Activated naive CD4-positive, alpha-beta T cell treated with Interleukin-2 at 50 U/mL for 16 hours (primary cell): ENCODE measurements around the gene MRPS27.

Experiments used
- DNase-seq: peaks from one replicate; pipeline ENCODE4 v3.0.0-alpha.2; 2020

The MRPS27 gene

GRCh38 chr5:72319976-72320752 lies at the start of gene MRPS27, which contains the start of gene PTCD2:
Gene MRPS27 (minus strand): TSS chr5:72320240. CDS start chr5:72320221, 19 bp downstream.
Gene PTCD2 (plus strand): TSS chr5:72320373. CDS start chr5:72320383, 10 bp downstream.
- peak; percentile 95 for DNase-seq

GRCh38 chr5:72369711-72370110 lies 49.7 kb upstream of the MRPS27 start:
- no peak for DNase-seq

- no peak for DNase-seq
These were observed 49.3 kb upstream of the MRPS27 start for GRCh38 chr5:72369301-72369700.

GRCh38 chr5:72368271-72368670 lies 48.2 kb upstream of the MRPS27 start:
- DNase-seq, result no peak

GRCh38 chr5:72366324-72366976 lies 46.4 kb upstream of the MRPS27 start:
- no peak for DNase-seq

GRCh38 chr5:72364951-72365350 lies 44.9 kb upstream of the MRPS27 start:
- no peak for DNase-seq

DNA sequence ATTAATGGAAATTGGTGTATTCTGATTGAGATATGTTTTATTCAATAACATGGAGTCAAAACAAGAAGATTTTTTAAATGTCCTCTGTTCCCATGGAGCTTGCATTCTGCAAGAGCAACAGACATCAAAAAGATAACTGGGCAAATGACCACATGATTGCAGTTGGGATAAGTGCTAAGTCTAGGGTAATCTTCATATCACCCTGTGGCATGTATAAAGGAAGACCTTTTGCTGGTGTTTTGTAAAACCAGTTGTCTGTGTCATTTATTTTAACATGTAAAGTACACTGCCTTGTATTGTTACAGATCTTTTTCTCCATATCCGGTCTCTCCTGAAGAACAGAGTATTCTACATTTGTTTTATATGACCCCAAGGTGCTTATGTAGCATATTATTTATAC lies 44.1 kb upstream of the MRPS27 start:
- DNase-seq, result no peak

GRCh38 chr5:72363166-72363802 lies 43.2 kb upstream of the MRPS27 start:
- DNase-seq, result no peak

- DNase-seq, result no peak
These were observed 39.8 kb upstream of the MRPS27 start for GRCh38 chr5:72359886-72360285.

- no peak for DNase-seq
These were observed 38.9 kb upstream of the MRPS27 start for GRCh38 chr5:72358925-72359324.

DNA sequence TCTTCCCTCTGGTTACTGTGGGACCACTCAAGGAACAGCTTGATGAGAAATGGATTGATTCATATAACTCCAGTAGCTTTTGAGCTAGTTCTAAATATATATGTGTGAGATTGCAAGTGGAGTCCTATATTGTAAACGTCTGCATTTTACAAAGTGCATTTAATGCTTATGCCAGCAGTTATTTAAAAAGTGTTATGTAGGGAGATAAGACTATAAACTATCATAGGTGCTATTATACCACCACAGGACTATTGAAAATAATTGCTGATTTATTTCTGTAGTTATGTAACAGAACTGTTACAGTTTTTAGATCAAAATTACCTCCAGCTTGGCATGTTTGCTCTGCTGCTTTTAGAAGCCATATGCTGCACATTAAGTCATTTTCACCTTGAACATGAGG lies 36.3 kb upstream of the MRPS27 start:
- DNase-seq, result no peak

DNA sequence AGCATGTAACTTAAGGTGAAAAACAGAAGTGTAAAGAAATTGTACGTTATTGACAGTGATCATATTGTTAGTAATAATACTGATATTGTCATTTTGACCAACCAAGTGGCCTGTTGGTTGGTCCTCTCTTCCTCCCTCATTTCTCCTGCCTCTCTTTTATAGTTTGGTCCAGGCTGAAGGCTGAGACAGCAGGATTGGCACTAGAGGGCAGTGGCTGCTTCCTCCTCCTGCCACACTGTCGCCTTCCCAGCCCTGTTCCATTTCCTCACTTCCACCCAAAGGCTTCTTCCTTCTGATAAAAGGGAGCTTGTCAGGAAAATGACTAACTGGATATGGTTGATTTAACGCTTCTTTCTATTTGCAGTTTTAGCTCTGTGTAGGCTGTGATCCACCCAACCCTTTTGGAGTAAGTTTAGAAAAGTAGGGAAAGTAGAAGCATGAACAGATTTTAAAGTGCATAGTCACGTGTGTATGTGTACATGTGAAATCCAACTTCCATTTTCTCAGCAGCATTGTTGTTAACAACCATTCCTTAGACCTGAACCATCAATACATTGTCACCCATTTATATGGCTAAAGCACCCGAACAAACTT lies 35.8 kb upstream of the MRPS27 start:
- DNase-seq, result no peak

DNA sequence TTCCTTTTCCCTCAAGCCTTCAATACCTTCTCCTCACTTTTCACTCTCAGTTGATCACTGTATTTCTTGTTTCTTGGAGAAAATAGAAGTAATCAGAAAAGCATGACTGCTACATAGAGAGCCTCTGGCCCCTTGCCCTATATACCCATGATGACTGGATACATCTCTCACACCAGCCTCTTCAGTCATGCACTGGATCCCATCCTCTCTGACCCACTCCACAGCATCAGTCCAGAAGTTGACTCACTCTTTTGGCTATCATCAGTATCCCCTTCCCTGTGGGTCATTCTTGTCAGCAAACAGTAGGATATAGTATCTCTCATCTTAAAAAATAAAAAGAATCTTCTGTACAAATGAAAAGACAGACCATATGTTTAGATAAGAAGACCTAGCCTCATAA lies 33.0 kb upstream of the MRPS27 start:
- DNase-seq, result no peak

DNA sequence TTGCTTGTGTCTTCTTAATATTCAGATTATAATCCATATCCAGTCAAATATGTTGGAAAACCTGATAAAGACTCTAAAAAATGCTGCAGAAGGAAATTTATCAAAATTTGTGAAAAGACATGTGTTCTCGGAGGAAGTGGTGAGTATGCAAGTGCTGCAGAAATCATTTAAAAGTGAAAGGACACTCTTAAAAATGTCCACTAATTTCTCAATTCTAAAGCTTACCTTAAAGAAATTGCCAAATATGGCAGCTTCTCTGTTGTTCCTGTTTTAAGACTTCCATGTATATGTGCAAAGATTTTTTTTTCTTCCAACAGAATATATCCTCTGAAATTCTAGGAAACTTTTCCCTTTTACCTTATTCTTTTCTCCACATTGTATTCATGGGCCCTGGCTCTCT lies 32.6 kb upstream of the MRPS27 start:
- no peak for DNase-seq

DNA sequence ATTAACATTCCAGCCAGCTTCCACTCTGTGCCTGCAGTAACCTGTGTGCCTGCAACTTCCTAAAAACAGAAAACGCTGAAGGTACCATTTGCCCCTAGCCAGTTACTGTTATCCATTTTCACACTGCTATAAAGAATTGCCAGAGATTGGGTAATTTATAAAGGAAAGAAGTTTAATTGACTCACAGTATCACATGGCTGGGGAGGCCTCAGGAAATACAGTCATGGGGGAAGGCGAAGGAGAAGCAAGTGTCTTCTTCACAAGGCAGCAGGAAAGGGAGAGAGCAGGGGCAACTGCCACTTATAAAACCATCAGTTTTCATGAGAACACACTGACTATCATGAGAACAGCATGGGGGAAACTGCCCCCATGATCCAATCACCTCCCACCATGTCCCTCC lies 31.3 kb upstream of the MRPS27 start:
- DNase-seq, result no peak

DNA sequence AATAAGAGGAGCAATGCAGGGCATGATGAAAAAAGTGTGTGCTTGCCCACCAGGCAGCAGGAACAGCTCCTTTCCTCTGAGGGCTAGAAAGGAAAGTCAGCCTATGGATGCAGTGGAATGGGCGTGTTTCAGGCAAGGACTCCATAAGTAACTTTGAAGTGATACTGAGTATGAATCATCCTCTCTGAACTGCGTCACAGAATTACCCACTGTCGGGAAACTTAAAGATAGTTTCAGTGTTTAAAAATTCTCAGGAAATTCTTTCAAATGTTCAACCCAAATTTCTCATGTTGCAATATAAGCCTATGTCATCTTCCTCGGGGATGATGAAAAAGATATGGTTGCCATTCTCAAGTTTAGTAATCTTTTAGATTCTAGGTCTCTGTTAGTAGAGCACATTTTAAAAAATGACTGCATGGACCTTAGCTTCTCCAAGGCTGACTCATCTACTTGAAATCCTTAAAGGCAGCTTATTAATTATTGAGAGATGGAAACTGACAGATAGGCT lies 27.8 kb upstream of the MRPS27 start:
- no peak for DNase-seq

GRCh38 chr5:72346398-72346797 lies 26.4 kb upstream of the MRPS27 start:
- no peak for DNase-seq

GRCh38 chr5:72338689-72339209 lies 18.7 kb upstream of the MRPS27 start:
- DNase-seq, result no peak

GRCh38 chr5:72337159-72337558 lies 17.1 kb upstream of the MRPS27 start:
- no peak for DNase-seq

DNA sequence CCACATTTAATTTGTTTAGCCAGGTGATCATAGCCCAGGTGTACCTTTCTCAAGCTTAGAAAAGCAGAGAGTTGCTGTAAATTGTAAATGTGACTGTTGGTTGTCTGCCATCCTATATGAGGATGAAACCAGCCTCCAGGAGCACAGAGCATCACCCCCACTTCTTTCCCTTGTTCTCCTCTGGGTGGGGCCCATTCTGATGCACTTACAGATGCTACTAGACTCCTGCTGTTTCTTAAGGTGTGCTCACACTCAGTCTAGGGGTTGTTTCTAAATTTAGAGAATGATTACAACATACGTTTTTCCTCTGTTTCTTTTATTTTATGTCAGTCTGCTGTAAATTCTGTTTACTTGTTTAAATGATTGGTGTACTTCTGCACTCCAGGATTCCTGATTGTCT lies 10.7 kb upstream of the MRPS27 start:
- DNase-seq, result no peak

DNA sequence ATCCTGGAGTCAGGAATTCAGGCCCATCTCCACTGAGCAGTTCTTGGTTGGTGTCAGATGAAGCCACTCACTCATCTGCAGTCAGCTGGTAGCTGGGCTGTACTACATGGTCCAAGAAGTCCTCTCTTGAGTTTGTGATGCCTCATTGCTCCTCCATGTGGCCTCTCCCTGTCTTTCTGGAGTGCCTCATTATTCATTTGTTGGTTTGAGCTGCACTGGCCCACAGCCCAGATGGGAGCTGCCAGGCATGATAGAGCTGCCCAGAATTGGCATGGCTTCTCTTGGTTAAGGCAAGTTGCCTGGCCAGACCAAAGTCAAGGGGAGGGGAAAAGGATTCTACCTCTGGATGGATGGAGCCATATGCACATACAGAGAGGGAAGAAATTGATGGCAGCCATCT lies 8.1 kb upstream of the MRPS27 start:
- DNase-seq, result no peak

DNA sequence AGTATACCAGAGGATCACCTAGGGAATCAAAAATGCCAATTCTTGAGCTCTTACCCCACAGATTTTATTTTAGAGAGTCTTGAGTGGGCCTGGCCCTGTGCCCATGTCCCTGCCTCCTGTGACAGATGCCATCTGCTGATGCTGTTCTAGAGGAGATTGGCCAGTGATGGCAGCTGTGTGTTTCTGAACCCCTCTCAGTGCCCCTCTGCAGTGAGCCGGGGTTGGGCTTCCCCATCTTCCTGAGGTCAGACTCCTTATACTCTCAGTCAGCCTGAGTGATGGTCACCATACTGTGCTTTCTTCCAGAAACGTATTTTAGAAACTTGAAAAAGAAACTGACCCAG lies 6.2 kb upstream of the MRPS27 start:
- DNase-seq, result no peak

GRCh38 chr5:72325566-72326305 lies 5.7 kb upstream of the MRPS27 start:
- no peak for DNase-seq
